WTC11 (cell line): Measurements from ENCODE around the gene OPTN. TPM values are rescaled to one million over a fixed set of nuclear protein-coding genes. Genes with fewer than 3 reads are reported as not detected.

ENCODE experiments used
- ATF2 ChIP-seq: sonication (generic); formaldehyde crosslinking; IDR thresholded peaks from 2 replicates; pipeline ENCODE4 v1.8.1; 2022; ENCODE audit warnings: low read depth, missing genetic modification reagents, borderline replicate concordance
- CREB1 ChIP-seq: sonication (generic); formaldehyde crosslinking; IDR thresholded peaks from 2 replicates; pipeline ENCODE4 v1.8.0; 2023; ENCODE audit warnings: mild to moderate bottlenecking, missing genetic modification reagents
- CREM ChIP-seq: sonication (generic); formaldehyde crosslinking; IDR thresholded peaks from 2 replicates; pipeline ENCODE4 v1.8.1; 2022; ENCODE audit warnings: mild to moderate bottlenecking, missing genetic modification reagents, moderate library complexity
- IRF2 ChIP-seq: sonication (generic); formaldehyde crosslinking; IDR thresholded peaks from 2 replicates; pipeline ENCODE4 v1.8.0; 2022; ENCODE audit warnings: low read depth, missing genetic modification reagents, borderline replicate concordance
- JUN ChIP-seq: sonication (generic); formaldehyde crosslinking; IDR thresholded peaks from 2 replicates; pipeline ENCODE4 v1.8.0; 2023; ENCODE audit warnings: mild to moderate bottlenecking, missing genetic modification reagents
- KAT7 ChIP-seq: sonication (generic); formaldehyde crosslinking; IDR thresholded peaks from 2 replicates; pipeline ENCODE4 v1.8.1; 2023; ENCODE audit warnings: missing genetic modification reagents, mild to moderate bottlenecking, borderline replicate concordance
- NR2C2 ChIP-seq: sonication (generic); formaldehyde crosslinking; IDR thresholded peaks from 2 replicates; pipeline ENCODE4 v1.8.0; 2022; ENCODE audit warnings: mild to moderate bottlenecking, missing genetic modification reagents
- NR3C1 ChIP-seq: sonication (generic); formaldehyde crosslinking; conservative IDR thresholded peaks from 2 replicates; pipeline ENCODE4 v1.8.1; 2023; ENCODE audit warnings: low read depth, mild to moderate bottlenecking, missing genetic modification reagents
- RORB ChIP-seq: fragments of 250-450 bp; sonication (Bioruptor Pico); IDR thresholded peaks from 2 replicates; pipeline ENCODE4 v1.9.0; 2021; ENCODE audit warnings: mild to moderate bottlenecking
- SOX15 ChIP-seq: fragments of 250-450 bp; sonication (Bioruptor Pico); IDR thresholded peaks from 2 replicates; pipeline ENCODE4 v1.9.0; 2021; ENCODE audit warnings: mild to moderate bottlenecking
- SP1 ChIP-seq: sonication (generic); formaldehyde crosslinking; conservative IDR thresholded peaks from 2 replicates; pipeline ENCODE4 v1.8.1; 2022; ENCODE audit warnings: missing genetic modification reagents
- TEAD4 ChIP-seq: sonication (generic); formaldehyde crosslinking; IDR thresholded peaks from 2 replicates; pipeline ENCODE4 v1.8.0; 2022; ENCODE audit warnings: mild to moderate bottlenecking, missing genetic modification reagents
- TP53 ChIP-seq: sonication (generic); formaldehyde crosslinking; IDR thresholded peaks from 2 replicates; pipeline ENCODE4 v1.8.1; 2023; ENCODE audit warnings: mild to moderate bottlenecking, missing genetic modification reagents
- ZNF138 ChIP-seq: sonication (generic); formaldehyde crosslinking; conservative IDR thresholded peaks from 2 replicates; pipeline ENCODE4 v1.8.1; 2022; ENCODE audit warnings: mild to moderate bottlenecking, moderate library complexity, missing genetic modification reagents
- ZNF416 ChIP-seq: fragments of 250-450 bp; sonication (Bioruptor Pico); IDR thresholded peaks from 2 replicates; pipeline ENCODE4 v1.9.0; 2021; ENCODE audit warnings: mild to moderate bottlenecking, inconsistent platforms
- total RNA-seq: library from RNA; stranded (reverse); gene quantifications from 3 replicates; pipeline ENCODE4 v1.2.3, GENCODE V29; 2021
- TF ChIP-seq, protein P1 (sequence below): sonication (generic); formaldehyde crosslinking; IDR thresholded peaks from 2 replicates; pipeline ENCODE4 v1.8.0; 2022; ENCODE audit warnings: missing genetic modification reagents
- TF ChIP-seq, protein P2 (sequence below): sonication (generic); formaldehyde crosslinking; IDR thresholded peaks from 2 replicates; pipeline ENCODE4 v1.8.1; 2022; ENCODE audit warnings: mild to moderate bottlenecking, missing genetic modification reagents, moderate library complexity, borderline replicate concordance
- TF ChIP-seq, protein P3 (sequence below): sonication (generic); formaldehyde crosslinking; IDR thresholded peaks from 2 replicates; pipeline ENCODE4 v1.8.1; 2022; ENCODE audit warnings: mild to moderate bottlenecking, moderate library complexity, missing genetic modification reagents
- TF ChIP-seq, protein P4 (sequence below): sonication (generic); formaldehyde crosslinking; IDR thresholded peaks from 2 replicates; pipeline ENCODE4 v1.8.0; 2022; ENCODE audit warnings: mild to moderate bottlenecking, missing genetic modification reagents

The OPTN gene
- total RNA-seq, 1 experiment from 2014 or later: 44.3 TPM

DNA sequence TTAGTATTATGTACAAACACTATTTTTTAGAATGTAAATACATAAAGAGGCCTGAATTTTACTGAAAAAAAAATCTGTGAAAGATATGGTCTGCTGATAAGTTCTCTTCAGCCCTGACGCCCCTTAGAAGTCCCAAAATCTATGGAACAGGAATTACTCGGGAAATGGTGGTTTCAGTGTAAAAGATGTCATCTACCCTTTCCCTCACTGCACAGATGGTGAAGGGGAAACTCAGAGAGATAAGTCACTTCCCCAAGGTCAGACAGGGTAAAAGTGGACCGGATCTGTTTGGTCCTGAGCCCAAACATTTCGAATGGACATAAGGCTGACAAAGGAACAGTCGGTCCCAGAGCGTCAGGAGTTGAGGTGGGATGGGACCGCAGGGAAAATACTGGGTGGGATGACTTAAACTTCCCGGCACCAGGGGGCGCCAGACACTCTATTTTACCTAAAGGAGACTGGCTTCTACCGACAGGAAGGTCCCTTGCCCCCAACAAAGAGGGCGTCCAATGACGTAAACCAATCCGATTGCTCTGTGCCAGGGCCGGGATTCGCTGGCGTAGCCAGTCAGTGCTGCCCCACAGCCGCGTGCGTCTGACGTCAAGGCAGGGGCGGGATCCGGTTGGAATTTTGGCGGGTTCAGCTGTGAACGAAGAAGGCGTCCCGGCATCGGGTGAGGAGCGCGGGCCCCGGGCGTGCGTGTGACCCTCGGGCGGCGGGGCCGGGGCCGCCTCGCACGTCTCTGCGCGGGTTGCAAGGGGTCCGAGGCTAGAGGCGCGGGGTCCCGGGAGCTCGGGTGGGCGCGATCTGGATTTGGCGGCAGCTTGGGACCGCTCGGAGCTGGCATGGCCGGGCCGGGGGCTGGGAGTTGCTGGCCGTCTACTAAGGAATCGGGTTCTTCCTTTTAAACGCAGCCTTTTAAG lies 61.2 kb downstream of the OPTN start, which contains the start of gene MCM10 (continued):
- TF ChIP-seq, protein P1, sequence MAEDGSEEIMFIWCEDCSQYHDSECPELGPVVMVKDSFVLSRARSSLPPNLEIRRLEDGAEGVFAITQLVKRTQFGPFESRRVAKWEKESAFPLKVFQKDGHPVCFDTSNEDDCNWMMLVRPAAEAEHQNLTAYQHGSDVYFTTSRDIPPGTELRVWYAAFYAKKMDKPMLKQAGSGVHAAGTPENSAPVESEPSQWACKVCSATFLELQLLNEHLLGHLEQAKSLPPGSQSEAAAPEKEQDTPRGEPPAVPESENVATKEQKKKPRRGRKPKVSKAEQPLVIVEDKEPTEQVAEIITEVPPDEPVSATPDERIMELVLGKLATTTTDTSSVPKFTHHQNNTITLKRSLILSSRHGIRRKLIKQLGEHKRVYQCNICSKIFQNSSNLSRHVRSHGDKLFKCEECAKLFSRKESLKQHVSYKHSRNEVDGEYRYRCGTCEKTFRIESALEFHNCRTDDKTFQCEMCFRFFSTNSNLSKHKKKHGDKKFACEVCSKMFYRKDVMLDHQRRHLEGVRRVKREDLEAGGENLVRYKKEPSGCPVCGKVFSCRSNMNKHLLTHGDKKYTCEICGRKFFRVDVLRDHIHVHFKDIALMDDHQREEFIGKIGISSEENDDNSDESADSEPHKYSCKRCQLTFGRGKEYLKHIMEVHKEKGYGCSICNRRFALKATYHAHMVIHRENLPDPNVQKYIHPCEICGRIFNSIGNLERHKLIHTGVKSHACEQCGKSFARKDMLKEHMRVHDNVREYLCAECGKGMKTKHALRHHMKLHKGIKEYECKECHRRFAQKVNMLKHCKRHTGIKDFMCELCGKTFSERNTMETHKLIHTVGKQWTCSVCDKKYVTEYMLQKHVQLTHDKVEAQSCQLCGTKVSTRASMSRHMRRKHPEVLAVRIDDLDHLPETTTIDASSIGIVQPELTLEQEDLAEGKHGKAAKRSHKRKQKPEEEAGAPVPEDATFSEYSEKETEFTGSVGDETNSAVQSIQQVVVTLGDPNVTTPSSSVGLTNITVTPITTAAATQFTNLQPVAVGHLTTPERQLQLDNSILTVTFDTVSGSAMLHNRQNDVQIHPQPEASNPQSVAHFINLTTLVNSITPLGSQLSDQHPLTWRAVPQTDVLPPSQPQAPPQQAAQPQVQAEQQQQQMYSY (CRISPR knock-in tag): no peak
- TF ChIP-seq, protein P2, sequence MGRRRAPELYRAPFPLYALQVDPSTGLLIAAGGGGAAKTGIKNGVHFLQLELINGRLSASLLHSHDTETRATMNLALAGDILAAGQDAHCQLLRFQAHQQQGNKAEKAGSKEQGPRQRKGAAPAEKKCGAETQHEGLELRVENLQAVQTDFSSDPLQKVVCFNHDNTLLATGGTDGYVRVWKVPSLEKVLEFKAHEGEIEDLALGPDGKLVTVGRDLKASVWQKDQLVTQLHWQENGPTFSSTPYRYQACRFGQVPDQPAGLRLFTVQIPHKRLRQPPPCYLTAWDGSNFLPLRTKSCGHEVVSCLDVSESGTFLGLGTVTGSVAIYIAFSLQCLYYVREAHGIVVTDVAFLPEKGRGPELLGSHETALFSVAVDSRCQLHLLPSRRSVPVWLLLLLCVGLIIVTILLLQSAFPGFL (CRISPR knock-in tag): no peak
- peak; percentile 92 for TF ChIP-seq CREM (CRISPR knock-in tag)
- TF ChIP-seq IRF2 (CRISPR knock-in tag): no peak
- TF ChIP-seq, protein P3, sequence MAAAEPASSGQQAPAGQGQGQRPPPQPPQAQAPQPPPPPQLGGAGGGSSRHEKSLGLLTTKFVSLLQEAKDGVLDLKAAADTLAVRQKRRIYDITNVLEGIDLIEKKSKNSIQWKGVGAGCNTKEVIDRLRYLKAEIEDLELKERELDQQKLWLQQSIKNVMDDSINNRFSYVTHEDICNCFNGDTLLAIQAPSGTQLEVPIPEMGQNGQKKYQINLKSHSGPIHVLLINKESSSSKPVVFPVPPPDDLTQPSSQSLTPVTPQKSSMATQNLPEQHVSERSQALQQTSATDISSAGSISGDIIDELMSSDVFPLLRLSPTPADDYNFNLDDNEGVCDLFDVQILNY (CRISPR knock-in tag): peak; percentile 95
- TF ChIP-seq NR3C1 (CRISPR knock-in tag): no peak
- no peak for TF ChIP-seq RORB (CRISPR knock-in tag)
- peak; percentile 97 for TF ChIP-seq SP1 (CRISPR knock-in tag)
- no peak for TF ChIP-seq SOX15 (CRISPR knock-in tag)
- no peak for TF ChIP-seq ZNF416 (CRISPR knock-in tag)
- no peak for TF ChIP-seq KAT7 (CRISPR knock-in tag)
- no peak for TF ChIP-seq TP53 (CRISPR knock-in tag)
- 0 out of 2 replicates have a peak, but pooled peaks have one; percentile 36 for TF ChIP-seq CREB1 (CRISPR knock-in tag)
- peak; percentile 57; the same call in 1 of the 2 replicates for TF ChIP-seq TEAD4 (CRISPR knock-in tag)
- no peak for TF ChIP-seq NR2C2 (CRISPR knock-in tag)
- TF ChIP-seq, protein P4, sequence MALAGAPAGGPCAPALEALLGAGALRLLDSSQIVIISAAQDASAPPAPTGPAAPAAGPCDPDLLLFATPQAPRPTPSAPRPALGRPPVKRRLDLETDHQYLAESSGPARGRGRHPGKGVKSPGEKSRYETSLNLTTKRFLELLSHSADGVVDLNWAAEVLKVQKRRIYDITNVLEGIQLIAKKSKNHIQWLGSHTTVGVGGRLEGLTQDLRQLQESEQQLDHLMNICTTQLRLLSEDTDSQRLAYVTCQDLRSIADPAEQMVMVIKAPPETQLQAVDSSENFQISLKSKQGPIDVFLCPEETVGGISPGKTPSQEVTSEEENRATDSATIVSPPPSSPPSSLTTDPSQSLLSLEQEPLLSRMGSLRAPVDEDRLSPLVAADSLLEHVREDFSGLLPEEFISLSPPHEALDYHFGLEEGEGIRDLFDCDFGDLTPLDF (CRISPR knock-in tag): 0 out of 2 replicates have a peak, but pooled peaks have one; percentile 39
- TF ChIP-seq ZNF138 (CRISPR knock-in tag): no peak
- no peak for TF ChIP-seq ATF2
- no peak for TF ChIP-seq JUN (CRISPR knock-in tag)
